Thyroid gland (tissue), 4 donors: ENCODE data around the gene SAYSD1.

ENCODE experiments used
- POLR2A ChIP-seq, 2 donors: fragments of 450-650 bp; IDR thresholded peaks; one replicate each; pipeline ENCODE4 v1.6.1; 2017; ENCODE audit warnings: antibody characterized with exemption in 2 of 2, mild to moderate bottlenecking in 2 of 2, moderate library complexity in 1 of 2
- TF ChIP-seq, protein P1 (sequence below), 6 experiments: fragments of 200-600 bp in 3 of 6; fragments of 450-650 bp in 3 of 6; sonication (generic) in 3 of 6; IDR thresholded peaks; one replicate each; pipeline ENCODE4 v1.5.1; 2016 to 2019; ENCODE audit warnings: antibody characterized with exemption in 6 of 6, mild to moderate bottlenecking in 2 of 6, inconsistent platforms in 1 of 6, moderate library complexity in 1 of 6

DNA sequence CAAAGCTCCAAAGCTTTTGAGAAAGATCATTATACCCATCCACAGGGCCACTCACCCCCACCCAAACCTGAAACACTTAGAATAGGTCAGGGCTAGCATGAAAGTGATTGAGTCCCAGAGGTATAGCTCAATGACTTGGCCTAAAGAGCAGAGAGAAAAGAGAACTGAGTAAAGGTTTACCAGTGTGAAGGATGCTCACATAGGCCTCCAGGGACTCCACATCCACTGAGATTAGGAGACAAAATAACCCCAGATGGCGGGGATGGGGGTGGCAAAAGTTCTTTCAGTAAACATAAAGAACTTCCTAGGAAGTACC, 12.2 kb downstream of the SAYSD1 start:
- TF ChIP-seq, protein P1, sequence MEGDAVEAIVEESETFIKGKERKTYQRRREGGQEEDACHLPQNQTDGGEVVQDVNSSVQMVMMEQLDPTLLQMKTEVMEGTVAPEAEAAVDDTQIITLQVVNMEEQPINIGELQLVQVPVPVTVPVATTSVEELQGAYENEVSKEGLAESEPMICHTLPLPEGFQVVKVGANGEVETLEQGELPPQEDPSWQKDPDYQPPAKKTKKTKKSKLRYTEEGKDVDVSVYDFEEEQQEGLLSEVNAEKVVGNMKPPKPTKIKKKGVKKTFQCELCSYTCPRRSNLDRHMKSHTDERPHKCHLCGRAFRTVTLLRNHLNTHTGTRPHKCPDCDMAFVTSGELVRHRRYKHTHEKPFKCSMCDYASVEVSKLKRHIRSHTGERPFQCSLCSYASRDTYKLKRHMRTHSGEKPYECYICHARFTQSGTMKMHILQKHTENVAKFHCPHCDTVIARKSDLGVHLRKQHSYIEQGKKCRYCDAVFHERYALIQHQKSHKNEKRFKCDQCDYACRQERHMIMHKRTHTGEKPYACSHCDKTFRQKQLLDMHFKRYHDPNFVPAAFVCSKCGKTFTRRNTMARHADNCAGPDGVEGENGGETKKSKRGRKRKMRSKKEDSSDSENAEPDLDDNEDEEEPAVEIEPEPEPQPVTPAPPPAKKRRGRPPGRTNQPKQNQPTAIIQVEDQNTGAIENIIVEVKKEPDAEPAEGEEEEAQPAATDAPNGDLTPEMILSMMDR (IDR thresholded peaks at IDR 0.05): no peak
- no peak for TF ChIP-seq POLR2A (IDR thresholded peaks at IDR 0.05)
